Measurements from ENCODE around the gene S100A13. TPM values are rescaled to one million over a fixed set of nuclear protein-coding genes. Genes with fewer than 3 reads are reported as not detected.

The S100A13 gene
- total RNA-seq, 1 donor from 2014 or later: 76.1 TPM

- H3K27ac ChIP-seq: peak overlapping the region; percentile 93
- no peaks in the 10 kb centered on the region for H3K9me3 ChIP-seq
- TF ChIP-seq CTCF (IDR thresholded peaks at IDR 0.05): peak; percentile 4
- H3K4me3 ChIP-seq: peak overlapping the region; percentile 53
- peaks cover 37% of the 10 kb centered on the region for H3K4me1 ChIP-seq
- no peaks in the 10 kb centered on the region for H3K27me3 ChIP-seq
- H3K36me3 ChIP-seq: peaks cover 13% of the 10 kb centered on the region
- intact Hi-C loops (cut with DNase I): no loop called here
- DNase-seq (no peak), ATAC-seq (peak; percentile 4)
Observed at GRCh38 chr1:153608089-153608682, 19.1 kb downstream of the S100A13 start.

GRCh38 chr1:153607381-153607780, 19.9 kb downstream of the S100A13 start:
- peak overlapping the region; percentile 93 for H3K27ac ChIP-seq
- H3K4me3 ChIP-seq: peak overlapping the region; percentile 53
- TF ChIP-seq CTCF (IDR thresholded peaks at IDR 0.05): no peak
- H3K9me3 ChIP-seq: no peaks in the 10 kb centered on the region
- peaks cover 13% of the 10 kb centered on the region for H3K36me3 ChIP-seq
- H3K4me1 ChIP-seq: peaks cover 37% of the 10 kb centered on the region
- H3K27me3 ChIP-seq: no peaks in the 10 kb centered on the region
- intact Hi-C loops (cut with DNase I): no loop called here
- no peak for ATAC-seq
- DNase-seq: no peak

GRCh38 chr1:153606194-153606593, 21.1 kb downstream of the S100A13 start:
- Histone ChIP-seq H3K36me3 (peaks cover 13% of the 10 kb centered on the region), H3K9me3 (no peaks in the 10 kb centered on the region), H3K27ac (no peak overlapping the region), H3K4me1 (peaks cover 34% of the 10 kb centered on the region), H3K27me3 (no peaks in the 10 kb centered on the region), H3K4me3 (no peak overlapping the region)
- no peak for ATAC-seq
- no peak for TF ChIP-seq CTCF (IDR thresholded peaks at IDR 0.05)
- no peak for DNase-seq
- intact Hi-C loops (cut with DNase I): no loop called here

- TF ChIP-seq CTCF (IDR thresholded peaks at IDR 0.05): no peak
- intact Hi-C loops (cut with DNase I): no loop called here
- Histone ChIP-seq H3K27me3 (no peaks in the 10 kb centered on the region), H3K36me3 (peaks cover 11% of the 10 kb centered on the region), H3K27ac (no peak overlapping the region), H3K4me3 (no peak overlapping the region), H3K4me1 (peaks cover 3% of the 10 kb centered on the region), H3K9me3 (no peaks in the 10 kb centered on the region)
- DNase-seq: no peak
- no peak for ATAC-seq
Observed at GRCh38 chr1:153602749-153603148, 24.6 kb downstream of the S100A13 start.

- H3K27me3 ChIP-seq: no peaks in the 10 kb centered on the region
- no peaks in the 10 kb centered on the region for H3K36me3 ChIP-seq
- no peak for ATAC-seq
- DNase-seq: no peak
- H3K4me1 ChIP-seq: no peaks in the 10 kb centered on the region
- H3K27ac ChIP-seq: no peak overlapping the region
- no peak for TF ChIP-seq CTCF (IDR thresholded peaks at IDR 0.05)
- no peak overlapping the region for H3K4me3 ChIP-seq
- intact Hi-C loops (cut with DNase I): no loop called here
- no peaks in the 10 kb centered on the region for H3K9me3 ChIP-seq
Observed at GRCh38 chr1:153599847-153600246, 27.5 kb downstream of the S100A13 start.
